Measurements from ENCODE around the gene ORC4.

ORC4 gene

DNA sequence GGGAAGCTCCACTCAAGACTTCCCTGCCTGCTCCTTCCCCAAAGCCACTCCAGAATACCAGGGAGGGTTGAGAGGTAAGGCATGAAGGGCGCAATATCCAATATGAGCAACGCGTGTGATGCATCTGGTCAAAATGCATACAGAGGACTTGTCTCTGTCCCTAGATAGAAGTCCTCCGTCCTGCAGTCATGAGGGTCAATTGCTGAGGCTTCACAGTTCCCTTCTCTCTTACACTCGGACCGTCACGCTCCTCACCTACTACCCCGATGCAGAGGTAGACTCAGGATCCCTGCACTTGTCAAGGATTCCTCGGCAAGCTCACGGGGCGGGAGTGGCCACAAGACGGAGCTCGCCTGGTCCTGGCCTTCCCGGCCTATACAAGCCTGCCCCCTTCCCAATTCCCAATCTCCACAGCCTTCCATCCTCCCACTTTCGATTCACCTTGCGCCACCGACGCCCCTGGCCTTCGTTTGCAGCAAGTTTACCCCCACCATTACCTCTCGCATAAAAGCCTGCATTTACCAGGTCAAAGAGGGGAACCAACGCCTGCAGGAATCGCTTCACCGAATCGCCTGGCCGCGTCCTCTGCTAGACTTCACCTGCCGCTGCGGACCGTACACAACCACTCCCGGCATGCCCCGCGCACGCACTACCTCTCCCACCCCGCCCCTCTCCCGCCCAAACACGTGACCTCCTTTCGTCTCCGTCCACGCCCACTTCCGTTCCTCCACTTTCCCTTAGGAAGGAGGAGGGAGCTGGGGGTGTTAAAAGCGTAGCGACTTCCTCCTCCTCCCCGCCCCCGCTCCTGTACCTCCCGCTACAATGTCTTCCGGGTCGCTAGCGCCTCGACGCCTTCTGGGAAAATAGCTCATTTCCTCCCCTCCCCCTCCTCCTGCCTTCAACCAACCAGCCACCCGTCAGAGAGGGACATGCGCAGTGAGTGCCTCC, at the start of gene ORC4:
Gene ORC4, minus strand, starts transcription at position 627 of the 948 bp plus-strand sequence. CDS start 44,779 bp downstream, outside the sequence.
- DNase-seq (ENCODE audit: low read depth): peak; percentile 97

DNA sequence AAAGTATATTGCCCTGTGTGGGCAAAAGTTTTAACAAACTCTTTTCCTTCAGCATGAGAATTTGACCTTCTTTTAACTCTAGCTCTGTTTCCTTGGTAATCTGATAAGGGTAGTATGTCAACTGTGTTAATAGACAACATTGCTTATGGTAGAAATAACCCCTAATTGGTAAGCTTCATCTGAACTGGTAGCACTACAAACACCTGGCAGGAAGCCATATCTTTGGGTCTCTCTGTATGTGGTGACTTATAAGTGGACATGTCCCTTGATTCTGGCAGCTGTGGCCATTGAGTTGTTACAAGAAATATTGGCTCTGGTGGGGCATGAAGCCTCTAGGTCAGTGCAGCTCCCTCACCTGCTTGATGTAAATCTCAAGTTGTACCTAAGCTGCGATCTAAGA, 47.3 kb upstream of the ORC4 start:
- no peak for DNase-seq (ENCODE audit: low read depth)

DNA sequence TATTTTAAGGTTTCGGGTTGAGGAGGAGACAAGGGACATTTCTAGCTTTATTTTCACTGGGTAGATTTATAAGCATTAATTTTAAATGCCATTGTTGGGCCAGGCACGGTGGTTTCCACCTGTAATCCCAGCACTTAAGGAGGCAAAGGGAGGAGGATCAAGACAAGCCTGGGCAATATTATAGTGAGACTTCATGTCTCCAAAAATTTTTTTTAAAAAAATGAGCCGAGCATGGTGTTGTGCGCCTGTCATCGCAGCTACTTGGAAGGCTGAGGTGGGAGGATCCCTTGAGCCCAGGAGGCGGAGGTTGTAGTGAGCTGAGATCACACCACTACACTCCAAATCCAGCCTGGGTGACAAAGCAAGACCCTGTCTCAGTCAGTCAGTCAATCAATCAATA, 45.4 kb upstream of the ORC4 start:
- DNase-seq (ENCODE audit: low read depth): no peak

DNA sequence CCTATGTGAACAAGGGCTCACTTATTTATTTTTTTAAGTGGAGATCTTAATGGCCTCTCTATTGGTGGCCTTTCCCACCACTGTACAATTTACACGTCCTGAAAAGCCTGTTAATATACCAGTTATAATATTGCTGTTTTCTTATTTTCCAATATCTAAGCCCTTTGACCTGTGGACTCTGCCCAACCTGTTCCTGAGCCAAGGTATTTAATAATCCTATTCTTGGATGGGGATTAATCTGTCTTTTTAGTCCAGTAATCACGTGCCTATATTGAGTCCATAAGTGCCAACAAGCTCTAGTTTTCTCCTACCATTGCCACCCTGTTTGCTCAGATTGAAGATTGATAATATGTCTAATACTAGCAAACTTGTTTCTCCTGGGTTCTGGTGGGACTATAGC, 43.1 kb upstream of the ORC4 start:
- DNase-seq (ENCODE audit: low read depth): no peak

DNA sequence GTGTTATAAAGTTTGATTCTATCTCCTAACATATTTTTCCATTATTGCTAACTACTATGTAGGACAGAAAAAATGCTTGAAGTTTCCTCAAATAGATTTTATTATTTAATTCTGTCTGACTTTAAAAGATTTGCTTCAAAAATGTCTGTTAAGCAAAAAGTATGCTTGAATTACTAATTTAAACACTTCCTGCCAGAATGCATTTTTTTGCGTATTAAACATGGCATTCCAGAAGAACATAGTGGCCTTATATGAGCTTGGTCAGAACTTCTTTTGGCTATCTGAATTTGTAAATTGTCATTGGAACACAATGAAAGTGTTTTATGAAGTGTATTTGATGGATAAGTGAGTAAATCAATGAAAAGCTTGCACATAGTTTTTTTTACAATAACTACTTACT, 38.1 kb upstream of the ORC4 start:
- DNase-seq (ENCODE audit: low read depth): no peak

DNA sequence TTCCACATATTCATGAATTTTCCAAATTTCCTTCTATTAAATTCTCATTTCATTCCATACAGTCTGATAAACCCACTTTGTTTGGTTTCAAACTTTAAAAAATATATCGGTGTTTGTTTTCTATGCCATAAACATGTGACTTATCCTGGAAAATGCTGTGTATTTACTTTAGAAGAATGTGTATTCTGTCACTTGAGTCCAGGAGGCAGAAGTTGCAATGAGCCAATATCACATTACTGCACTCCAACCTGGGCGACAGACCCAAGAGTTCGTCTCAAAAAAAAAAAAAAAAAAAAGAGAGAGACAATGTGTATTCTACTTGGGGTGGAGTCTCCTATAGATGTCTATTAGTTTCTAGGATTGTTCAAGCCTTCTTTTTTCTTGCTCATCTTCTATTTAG, 32.1 kb upstream of the ORC4 start:
- no peak for DNase-seq (ENCODE audit: low read depth)

DNA sequence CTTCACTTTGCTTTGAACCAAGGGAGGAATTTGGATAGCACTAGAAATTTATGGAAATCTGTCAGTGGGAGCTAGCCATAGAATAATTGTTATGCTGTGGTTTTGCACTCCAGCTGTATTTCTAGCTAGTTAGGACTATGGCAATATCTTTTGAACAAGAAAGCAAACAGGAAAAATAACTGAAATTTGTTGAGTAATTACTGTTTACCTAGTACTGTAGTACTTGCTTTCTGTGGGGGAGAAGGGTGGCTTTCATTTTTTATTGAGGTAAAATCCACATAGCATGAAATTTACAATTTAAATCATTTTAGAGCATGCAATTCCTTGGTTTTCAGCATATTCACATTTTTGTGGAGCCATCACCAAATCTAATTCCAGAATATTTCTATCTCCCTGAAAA, 28.7 kb upstream of the ORC4 start:
- no peak for DNase-seq (ENCODE audit: low read depth)

DNA sequence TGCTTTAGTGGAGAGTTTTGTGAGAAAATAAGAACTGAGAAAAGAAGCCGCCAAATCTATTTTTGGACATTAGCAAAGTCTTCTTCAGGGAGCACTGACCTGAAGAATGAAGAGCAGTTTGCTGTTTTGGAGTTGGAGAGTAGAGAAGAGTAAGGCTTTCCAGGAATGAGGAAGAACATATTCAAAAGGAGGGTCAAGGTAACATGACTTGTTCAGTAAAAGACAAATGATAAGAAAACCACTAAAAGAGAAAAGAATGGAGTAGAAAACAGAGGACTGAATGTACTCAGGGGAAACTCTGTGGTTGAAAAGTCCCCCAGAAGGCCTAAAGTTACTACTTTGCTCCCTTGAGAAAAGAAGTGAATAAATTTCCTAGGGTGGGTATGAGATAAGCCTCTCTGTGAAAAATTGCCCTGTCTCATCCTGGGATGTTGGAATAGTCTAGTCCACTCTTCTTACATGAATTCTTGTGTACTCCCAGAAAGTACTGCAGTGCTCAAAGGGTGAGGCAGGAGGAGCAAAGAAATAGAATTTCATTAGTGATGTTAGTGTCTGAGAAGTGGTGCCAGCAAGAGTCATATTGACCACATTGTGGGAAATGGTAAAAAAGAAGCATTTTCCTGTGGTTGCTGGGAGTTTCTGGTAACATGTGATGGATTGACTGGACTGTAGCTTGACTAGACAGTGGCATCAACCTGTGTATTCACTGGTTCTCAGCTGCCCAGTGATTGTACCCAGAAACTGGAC, 28.1 kb upstream of the ORC4 start:
- no peak for DNase-seq (ENCODE audit: low read depth)

DNA sequence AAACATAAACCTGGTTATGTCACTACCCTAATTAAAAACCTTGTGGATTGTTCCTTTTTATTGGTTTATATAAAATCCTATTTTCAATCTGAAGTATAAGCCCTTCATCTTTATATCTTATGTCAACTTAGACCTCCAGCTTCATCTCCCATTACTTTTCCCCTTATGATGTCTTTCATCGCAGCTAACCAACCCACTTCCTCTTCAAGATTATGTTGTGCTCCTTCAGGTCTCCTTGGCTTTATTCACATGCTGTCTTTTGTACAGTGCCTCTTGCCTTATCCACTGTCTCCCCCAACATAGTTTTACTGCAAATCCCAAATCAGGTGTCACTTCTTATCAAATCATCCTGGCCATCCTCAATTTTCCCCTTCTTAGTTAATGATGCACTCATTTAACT, 26.3 kb upstream of the ORC4 start:
- DNase-seq (ENCODE audit: low read depth): no peak

DNA sequence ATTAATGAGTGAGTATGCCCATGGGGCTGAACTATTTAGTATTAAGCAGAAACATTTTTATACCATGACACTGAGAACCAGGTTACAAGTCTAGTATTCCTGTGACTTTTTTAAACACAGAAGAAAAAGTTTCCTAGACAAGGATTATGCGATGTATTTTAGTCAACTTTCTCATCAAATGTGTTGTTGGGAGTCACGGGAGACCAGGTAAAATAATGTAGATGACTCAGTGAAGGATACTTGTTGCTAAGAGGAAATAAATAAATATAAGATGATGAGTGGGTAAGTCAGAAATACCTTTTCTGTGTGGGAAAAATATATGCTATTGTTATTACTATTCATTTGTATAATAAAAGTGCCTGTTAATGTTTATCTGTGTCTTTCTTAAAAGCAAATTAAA, 23.8 kb upstream of the ORC4 start:
- DNase-seq (ENCODE audit: low read depth): no peak

DNA sequence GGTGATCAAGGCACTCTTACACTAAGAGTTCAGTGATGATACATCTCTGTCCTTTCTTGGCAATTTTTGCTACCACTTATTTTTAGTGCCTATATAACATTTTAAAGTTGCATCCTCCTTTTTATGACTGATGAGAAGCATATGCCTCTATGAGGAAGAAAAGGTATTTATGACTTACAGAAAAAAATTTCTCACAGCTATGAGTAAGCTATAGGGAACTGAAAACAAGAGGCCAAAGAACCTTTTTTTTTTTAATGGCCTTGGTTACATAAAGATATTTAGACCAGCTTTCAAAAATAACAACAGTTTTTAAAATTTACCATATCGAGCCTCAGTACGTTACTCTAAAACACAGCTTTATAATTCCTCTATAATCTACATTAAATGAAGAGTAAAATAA, 21.7 kb upstream of the ORC4 start:
- no peak for DNase-seq (ENCODE audit: low read depth)

DNA sequence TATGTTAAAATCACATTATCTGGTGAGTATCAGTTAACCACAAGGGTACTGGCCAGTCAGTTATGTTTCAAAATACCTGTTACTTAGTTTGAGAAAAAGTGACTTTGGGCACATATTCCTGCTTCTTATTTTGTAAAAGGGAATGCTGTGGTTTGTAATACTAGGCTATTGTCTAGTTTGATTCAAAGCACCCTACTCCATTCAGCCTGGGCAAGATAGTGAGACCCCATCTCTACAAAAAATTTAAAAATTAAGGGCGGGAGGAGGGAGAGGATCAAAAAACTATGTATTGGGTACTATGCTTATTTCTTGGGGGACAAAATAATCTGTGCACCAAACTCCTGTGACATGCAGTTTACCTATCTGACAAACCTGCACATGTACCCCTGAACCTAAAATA, 19.2 kb upstream of the ORC4 start:
- no peak for DNase-seq (ENCODE audit: low read depth)

DNA sequence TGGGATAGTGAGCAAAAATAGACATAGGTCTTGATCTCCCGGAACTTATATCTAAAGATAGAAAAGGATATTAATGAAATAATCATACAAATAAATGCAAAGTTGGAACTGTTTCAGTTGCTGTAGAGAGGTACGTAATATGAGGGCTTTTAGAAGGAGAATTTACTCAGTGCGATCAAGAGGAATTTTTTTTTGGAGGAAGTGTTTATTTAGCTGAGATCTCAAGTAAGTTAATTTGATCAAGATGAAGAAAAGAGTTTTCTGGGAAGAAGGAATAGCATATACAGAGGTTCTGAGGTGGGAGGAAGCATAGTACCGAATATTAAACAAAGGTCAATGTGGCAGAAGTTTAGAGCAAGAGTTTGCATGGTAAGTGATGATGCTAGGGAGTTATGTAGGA, 11.7 kb upstream of the ORC4 start:
- no peak for DNase-seq (ENCODE audit: low read depth)

DNA sequence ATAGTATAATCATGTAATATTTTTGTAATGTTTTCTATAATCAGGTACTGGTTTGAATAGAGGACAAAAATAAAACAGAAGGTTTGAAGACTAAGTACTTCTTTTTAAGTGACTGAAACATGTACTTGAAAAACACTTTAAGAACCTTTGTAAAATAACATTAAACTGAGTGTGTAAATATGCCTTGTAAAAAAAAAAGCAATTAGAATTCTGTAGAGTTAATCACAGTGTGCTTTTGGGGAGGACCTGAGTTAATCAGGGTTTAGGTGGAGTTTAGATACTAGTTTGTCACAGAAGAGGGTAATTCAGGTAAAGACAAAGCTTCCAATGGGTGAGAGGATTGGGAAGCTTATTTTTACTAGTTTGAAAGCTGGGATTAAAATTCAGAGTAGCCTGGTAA, 10.6 kb upstream of the ORC4 start:
- DNase-seq (ENCODE audit: low read depth): no peak

DNA sequence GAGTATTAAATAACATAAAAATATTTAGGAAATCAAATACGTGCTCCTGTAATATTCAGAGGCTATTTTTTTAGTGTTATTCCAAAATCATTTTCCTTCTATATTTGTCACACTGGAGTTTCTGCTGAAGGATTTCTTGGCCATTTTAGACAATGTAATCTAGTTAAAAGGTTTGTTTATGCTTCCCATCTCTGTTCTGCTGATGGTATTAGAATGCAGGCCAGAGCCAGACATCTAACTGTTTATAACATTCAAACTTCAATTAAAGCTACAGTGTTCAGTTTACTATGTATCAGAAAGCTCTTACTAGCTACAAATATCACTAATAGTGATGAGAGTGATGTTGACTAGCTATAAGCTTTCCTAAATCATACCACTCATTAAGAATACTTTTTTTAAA, 8.2 kb upstream of the ORC4 start:
- DNase-seq (ENCODE audit: low read depth): no peak

DNA sequence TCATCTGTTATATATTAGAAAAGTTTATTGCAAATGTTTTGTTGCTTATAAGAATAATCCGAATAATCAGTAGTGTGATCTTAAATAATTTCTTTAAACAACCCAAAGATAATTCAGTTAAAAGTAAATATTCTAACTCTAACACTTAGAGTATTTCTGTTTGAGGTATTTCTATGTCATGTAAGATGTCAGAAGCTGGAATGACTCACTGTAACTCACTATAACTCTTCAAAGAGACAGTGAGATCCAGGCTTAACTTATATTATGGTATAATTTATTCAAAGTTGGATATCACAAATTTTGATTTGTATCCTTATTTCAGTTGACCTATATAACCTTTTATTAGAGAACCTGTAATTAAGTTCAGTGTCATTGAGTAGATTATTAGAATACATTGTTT, 7.3 kb upstream of the ORC4 start:
- DNase-seq (ENCODE audit: low read depth): no peak

DNA sequence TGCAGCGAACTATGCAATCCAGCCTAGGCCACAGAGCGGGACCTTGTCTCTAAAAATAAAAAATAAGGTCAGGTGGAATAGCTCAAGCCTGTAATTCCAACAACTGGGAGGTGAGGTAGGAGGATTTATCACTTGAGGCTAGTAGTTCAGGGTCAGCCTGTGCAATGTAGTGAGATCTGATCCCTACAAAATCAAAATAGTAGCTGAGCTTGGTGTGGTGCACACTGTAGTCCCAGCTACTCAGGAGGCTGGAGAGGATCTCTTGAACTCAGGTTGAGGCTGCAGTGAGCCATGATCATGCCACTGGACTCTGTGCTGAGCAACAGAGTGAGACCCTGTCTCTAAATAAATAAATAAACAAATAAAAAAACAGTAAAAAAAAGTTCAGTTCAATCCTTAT, 6.0 kb upstream of the ORC4 start:
- no peak for DNase-seq (ENCODE audit: low read depth)

DNA sequence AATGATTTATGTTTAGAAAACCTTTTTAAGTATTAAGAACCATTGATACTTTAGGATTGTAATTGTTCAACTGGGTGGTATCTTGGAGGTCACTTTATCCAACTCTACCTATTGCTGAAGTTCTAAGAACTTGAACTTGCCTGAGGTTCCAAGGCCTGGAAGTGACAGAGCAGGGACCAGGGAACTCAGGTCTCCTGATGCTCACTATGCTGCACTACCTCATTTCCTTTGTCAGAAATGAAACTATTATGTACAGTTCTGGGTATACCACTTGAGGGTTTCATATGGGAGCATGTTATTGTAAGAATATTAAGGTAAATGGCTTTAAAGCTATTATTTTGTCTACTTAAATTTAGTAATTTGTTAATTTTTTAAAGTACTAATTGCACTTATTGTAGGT, 3.3 kb upstream of the ORC4 start:
- no peak for DNase-seq (ENCODE audit: low read depth)

DNA sequence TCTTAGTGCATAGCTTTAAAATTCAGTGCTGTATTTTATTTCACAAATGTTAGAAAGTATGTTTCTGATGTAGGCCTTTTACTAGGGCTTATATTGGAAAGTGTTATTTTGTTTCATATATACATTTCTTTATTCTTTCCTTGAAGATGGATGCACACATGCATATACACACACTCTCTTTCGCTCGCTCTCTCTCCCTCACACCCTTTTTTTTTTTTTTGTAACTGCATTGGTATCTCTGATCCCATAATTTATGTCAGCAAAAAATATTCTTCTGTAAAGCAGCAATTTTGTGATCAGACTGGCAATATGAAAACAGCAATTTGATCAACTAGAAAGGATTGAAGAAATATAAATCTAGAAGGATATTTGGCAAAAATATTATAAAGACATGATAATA, 2.3 kb upstream of the ORC4 start:
- DNase-seq (ENCODE audit: low read depth): no peak

DNA sequence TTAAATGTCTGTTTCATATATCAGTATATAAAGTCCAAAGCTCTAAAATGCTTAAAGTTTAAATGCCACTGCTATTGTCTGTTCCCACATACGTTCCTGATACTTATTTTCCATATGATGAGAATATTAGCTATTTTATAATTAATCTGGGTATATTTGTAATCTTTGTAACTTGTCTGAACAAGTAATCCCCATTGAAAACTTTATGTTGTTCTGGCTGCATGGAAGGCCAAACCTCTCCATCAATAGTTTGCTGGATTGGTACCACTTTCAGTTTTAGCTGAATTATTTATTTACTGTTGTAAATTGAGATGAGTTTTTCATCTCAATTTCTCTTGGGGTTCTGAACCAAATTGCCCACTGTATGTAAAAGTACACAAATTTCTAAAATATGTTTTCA, 1.8 kb upstream of the ORC4 start:
- DNase-seq (ENCODE audit: low read depth): no peak

DNA sequence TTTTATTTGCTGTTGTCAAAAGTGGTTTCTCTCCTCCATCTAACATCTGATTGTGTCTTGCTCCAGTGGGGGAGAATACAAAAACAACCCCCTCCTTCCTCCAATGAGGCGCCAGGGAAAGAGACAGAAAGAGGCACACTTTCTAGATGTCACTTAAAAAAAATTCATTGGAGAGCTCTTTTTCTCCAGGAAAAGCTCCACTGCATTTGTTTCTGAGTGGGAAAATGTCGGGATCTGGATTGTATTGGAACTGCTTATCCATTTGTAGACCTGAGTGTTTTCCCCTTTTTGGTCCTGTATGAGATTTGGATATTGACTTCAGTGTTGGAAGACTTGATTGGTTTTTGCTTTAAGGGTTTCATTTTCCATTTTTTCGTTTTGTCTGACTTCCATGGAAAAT, 1.3 kb upstream of the ORC4 start:
- no peak for DNase-seq (ENCODE audit: low read depth)

DNA sequence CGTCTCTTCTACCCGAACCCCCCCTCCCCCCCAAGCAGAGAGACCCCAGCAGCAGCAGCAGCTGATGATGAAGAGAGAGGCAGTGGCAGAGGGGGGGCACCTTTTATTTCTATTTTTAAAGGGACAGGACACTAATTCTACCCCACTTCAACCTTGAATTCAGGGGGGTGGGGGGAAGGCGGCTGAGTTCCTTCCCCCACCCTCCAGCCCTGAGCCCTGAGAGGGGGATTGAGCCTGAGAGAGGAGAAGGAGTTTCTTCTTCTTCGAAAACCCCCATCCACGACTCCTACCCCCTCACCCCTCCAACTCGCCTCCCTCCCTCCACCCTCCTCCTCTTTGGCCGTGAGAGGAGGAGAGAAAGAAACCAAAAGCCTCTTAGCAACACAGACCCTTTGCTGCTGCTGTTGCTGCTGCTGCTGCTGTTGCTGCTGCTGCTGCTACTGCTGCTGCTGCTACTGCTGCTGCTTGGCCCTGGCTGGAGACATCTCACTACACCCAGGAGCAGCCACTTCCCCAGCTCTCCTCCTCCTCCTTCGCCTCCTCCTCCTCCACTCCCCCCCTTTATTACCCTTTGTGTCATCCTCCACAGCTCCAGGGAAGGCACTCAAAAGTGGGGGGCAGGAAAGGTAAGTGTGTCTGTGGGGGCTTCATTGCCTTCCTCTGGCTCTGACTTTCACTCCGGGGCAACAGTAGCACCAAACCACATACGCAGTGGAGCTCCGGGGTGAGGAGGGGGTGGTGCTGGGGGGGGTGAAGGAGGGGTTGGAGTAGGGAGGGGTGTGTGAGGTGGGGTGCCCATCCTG, 723 bp upstream of the ORC4 start, which contains the start of gene MBD5:
Gene MBD5, plus strand, starts transcription at position 33 of the 803 bp plus-strand sequence.
- peak; percentile 17 for DNase-seq (ENCODE audit: low read depth)

DNA sequence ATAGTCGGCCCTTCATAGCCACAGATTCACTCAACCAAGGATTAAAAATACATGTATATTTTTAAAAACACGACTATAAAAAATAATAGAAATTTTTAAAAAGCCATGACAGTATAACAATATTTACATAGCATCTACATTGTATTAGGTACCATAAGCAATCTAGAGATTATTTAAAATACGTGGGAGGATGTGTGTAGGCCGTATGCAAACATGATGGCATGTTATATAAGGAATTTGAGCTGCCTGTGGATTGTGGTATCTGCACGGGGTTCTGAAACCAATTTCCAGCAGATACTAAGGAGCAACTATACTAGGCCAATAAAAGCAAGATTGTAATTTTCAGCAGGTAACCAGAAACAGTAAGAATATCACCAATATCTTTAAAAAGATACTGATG, 5.9 kb downstream of the ORC4 start:
- DNase-seq (ENCODE audit: low read depth): no peak

Measured in HS-27A (cell line).